Natural killer cell treated with Interleukin-12 subunit alpha and Interleukin-12 subunit beta and Interleukin-15 and Interleukin-18, amount 100 ng/mL, for 72 hours (primary cell): ENCODE measurements around the gene KRTAP10-7. TPM values are rescaled to one million over a fixed set of nuclear protein-coding genes. Genes with fewer than 3 reads are reported as not detected.

ENCODE experiments used
- ATAC-seq, 2 donors: fragments of 150-1000 bp; cut with Tn5 transposase in 1 of 2; sonication (Bioruptor Pico), chemical (Tn5 transposase) in 1 of 2; 2 replicates each; pipeline ENCODE4 v1.10.0; 2021
- DNase-seq: peaks from one replicate; pipeline ENCODE4 v3.0.0; 2022; ENCODE audit warnings: low spot score
- H3K27ac Mint-ChIP-seq, 2 donors: 1 replicate in 1 of 2; 2 replicates in 1 of 2; pipeline ENCODE4 v1.8.0; 2022; ENCODE audit warnings: mixed read lengths in 2 of 2, mild to moderate bottlenecking in 1 of 2, moderate library complexity in 1 of 2
- H3K27me3 Mint-ChIP-seq, 2 donors: 1 replicate in 1 of 2; 2 replicates in 1 of 2; pipeline ENCODE4 v1.8.0; 2022; ENCODE audit warnings: mixed read lengths in 2 of 2
- H3K36me3 Mint-ChIP-seq: one replicate; pipeline ENCODE4 v1.8.0; 2022; ENCODE audit warnings: mixed read lengths
- H3K4me1 Mint-ChIP-seq, 2 donors: 1 replicate in 1 of 2; 2 replicates in 1 of 2; pipeline ENCODE4 v1.8.0; 2022; ENCODE audit warnings: low read depth in 2 of 2, mixed read lengths in 2 of 2, mild to moderate bottlenecking in 1 of 2
- H3K4me3 Mint-ChIP-seq: one replicate; pipeline ENCODE4 v1.8.0; 2022; ENCODE audit warnings: mixed read lengths
- H3K9me3 Mint-ChIP-seq: 2 replicates; pipeline ENCODE4 v1.8.0; 2022; ENCODE audit warnings: mixed read lengths
- total RNA-seq, 2 donors: library from RNA; stranded (reverse); gene quantifications; one replicate each; pipeline ENCODE4 v1.2.3, GENCODE V29; 2022

Gene KRTAP10-7
- total RNA-seq, 2 donors from 2014 or later = not detected

DNA sequence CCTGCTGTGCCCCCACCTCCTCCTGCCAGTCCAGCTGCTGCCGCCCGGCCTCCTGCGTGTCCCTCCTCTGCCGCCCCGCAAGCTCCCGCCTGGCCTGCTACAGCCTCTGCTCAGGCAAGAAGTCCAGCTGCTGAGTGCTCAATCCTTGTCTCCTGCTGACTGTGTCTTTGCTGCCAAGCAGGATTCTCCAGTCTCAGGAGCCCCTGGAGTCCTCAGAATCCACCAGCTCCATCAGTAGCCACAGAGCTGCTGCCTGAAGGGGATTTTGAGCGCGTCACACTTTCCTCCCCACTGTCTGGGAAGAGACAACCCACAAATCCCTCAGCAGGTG lies 46.8 kb downstream of the KRTAP10-7 start:
- ATAC-seq (no peak), DNase-seq (peak; percentile 45)
- H3K36me3 Mint-ChIP-seq = peaks cover 16% of the 10 kb centered on the region
- peaks cover 0 to 4% of the 10 kb centered on the region in 2 donors for H3K27me3 Mint-ChIP-seq
- peaks cover 12% of the 10 kb centered on the region for H3K9me3 Mint-ChIP-seq
- H3K4me1 Mint-ChIP-seq = peaks cover 0 to 7% of the 10 kb centered on the region in 2 donors
- no peak overlapping the region for H3K27ac Mint-ChIP-seq
- H3K4me3 Mint-ChIP-seq = no peak overlapping the region

GRCh38 chr21:44648557-44649311 lies 48.3 kb downstream of the KRTAP10-7 start:
- ATAC-seq = no peak
- peaks cover 11% of the 10 kb centered on the region for H3K36me3 Mint-ChIP-seq
- no peak for DNase-seq
- no peak overlapping the region for H3K4me3 Mint-ChIP-seq
- no peak overlapping the region for H3K27ac Mint-ChIP-seq
- H3K9me3 Mint-ChIP-seq = peaks cover 6% of the 10 kb centered on the region
- peaks cover 0 to 4% of the 10 kb centered on the region in 2 donors for H3K4me1 Mint-ChIP-seq
- no peaks in the 10 kb centered on the region for H3K27me3 Mint-ChIP-seq

DNA sequence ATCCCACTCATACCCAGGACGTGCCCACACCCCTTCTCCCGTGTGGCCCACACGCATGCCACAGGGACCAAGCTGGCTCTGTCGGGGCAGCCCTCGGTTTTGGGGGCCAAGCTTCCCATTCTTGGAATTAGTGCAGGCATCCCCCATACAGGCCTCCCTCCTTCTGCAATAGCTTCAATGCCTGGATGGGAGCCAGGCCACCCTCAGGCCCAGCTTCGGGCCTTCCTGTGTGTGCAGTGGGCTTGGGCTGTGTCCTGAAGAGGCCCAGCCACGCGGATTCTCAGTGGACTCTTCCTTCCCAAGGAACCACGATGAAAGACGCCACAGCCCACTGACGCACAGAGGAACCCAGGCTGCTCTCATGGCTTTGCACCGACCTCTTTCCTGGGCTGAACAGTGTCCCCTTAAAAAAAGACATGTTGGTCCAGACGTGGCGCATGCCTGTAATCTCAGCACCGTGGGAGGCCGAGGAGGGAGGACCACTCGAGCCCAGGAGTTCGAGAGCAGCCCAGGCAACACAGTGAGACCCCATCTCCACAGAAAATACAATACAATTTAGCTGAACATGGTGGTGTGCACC lies 49.2 kb downstream of the KRTAP10-7 start:
- no peaks in the 10 kb centered on the region for H3K27me3 Mint-ChIP-seq
- H3K4me1 Mint-ChIP-seq = peaks cover 0 to 7% of the 10 kb centered on the region in 2 donors
- H3K36me3 Mint-ChIP-seq = peaks cover 5% of the 10 kb centered on the region
- DNase-seq = no peak
- no peak overlapping the region for H3K27ac Mint-ChIP-seq
- no peak overlapping the region for H3K4me3 Mint-ChIP-seq
- no peak for ATAC-seq
- H3K9me3 Mint-ChIP-seq = peaks cover 3% of the 10 kb centered on the region

- DNase-seq (no peak), ATAC-seq (no peak)
- H3K4me3 Mint-ChIP-seq = no peak overlapping the region
- peaks cover 0 to 9% of the 10 kb centered on the region in 2 donors for H3K4me1 Mint-ChIP-seq
- H3K27me3 Mint-ChIP-seq = no peaks in the 10 kb centered on the region
- H3K9me3 Mint-ChIP-seq = no peaks in the 10 kb centered on the region
- H3K36me3 Mint-ChIP-seq = no peaks in the 10 kb centered on the region
- H3K27ac Mint-ChIP-seq = no peak overlapping the region
These were observed 50.0 kb downstream of the KRTAP10-7 start for GRCh38 chr21:44650265-44650972.

DNA sequence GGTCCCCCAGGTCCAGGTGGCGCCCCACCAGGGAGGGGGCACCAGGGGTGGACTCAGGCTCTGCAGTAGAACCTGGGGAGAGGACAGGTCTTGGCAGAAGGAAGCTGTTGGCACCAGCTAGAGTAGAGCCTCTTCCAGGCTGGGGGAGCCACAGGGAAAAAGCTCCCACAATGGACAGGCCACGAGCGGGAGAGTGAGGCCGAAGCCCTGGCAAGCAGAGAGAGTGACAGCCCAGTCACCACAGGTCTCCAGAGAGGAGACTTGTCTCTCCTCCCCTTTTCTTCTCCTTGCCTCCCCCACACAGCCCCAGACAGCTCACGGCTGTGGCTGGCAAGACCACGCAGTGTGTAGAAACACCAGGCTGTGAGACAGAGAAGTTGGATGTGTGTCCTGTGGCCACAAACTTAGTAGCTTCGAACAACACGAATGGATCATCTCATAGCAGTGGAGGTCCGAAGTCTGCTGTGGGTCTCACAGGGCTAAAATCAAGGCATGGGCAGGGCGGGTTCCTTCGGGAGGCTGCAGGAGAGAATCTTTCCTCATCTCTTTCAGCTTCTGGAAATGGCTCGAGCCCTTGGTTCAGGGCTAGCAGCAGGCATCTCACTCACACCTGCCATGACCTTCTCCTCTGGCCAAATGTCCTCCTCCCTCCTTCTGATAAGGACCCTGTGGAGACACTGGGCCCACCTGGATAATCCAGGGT lies 50.7 kb downstream of the KRTAP10-7 start:
- H3K27ac Mint-ChIP-seq = no peak overlapping the region
- peaks cover 0 to 10% of the 10 kb centered on the region in 2 donors for H3K4me1 Mint-ChIP-seq
- ATAC-seq (no peak), DNase-seq (no peak)
- H3K36me3 Mint-ChIP-seq = peaks cover 3% of the 10 kb centered on the region
- no peaks in the 10 kb centered on the region for H3K27me3 Mint-ChIP-seq
- peaks cover 1% of the 10 kb centered on the region for H3K9me3 Mint-ChIP-seq
- H3K4me3 Mint-ChIP-seq = no peak overlapping the region

Other genes starting within 250 kb of the KRTAP10-7 start
- 10 to 100 TPM; 14.7 to 15.8 TPM for gene TRPM2, start 247.0 kb upstream of the KRTAP10-7 start, total RNA-seq
- gene LRRC3, start 145.1 kb upstream of the KRTAP10-7 start, total RNA-seq = under 1 TPM; 0.45 to 0.88 TPM
- not detected for gene KRTAP10-1, start 60.4 kb upstream of the KRTAP10-7 start, total RNA-seq
- not detected for gene KRTAP10-2, start 49.1 kb upstream of the KRTAP10-7 start, total RNA-seq
- not detected for gene KRTAP10-3, start 41.8 kb upstream of the KRTAP10-7 start, total RNA-seq
- not detected for gene KRTAP10-4, start 26.9 kb upstream of the KRTAP10-7 start, total RNA-seq
- not detected for gene KRTAP10-5, start 20.0 kb upstream of the KRTAP10-7 start, total RNA-seq
- not detected for gene KRTAP10-6, start 8.1 kb upstream of the KRTAP10-7 start, total RNA-seq
- gene KRTAP10-8, start 11.5 kb downstream of the KRTAP10-7 start, total RNA-seq = not detected
- not detected for gene KRTAP10-9, start 26.5 kb downstream of the KRTAP10-7 start, total RNA-seq
- not detected for gene KRTAP10-10, start 36.8 kb downstream of the KRTAP10-7 start, total RNA-seq
- not detected for gene KRTAP10-11, start 45.8 kb downstream of the KRTAP10-7 start, total RNA-seq
- not detected for gene KRTAP12-4, start 54.1 kb downstream of the KRTAP10-7 start, total RNA-seq
- not detected for gene KRTAP12-3, start 57.3 kb downstream of the KRTAP10-7 start, total RNA-seq
- not detected for gene KRTAP12-2, start 66.3 kb downstream of the KRTAP10-7 start, total RNA-seq
- not detected for gene KRTAP12-1, start 81.6 kb downstream of the KRTAP10-7 start, total RNA-seq
- gene KRTAP10-12, start 96.6 kb downstream of the KRTAP10-7 start, total RNA-seq = not detected
- not detected for gene TSPEAR, start 111.0 kb downstream of the KRTAP10-7 start, total RNA-seq
- gene UBE2G2, start 201.2 kb downstream of the KRTAP10-7 start, total RNA-seq = 100 to 1,000 TPM in 1 of 2 donors, 10 to 100 TPM in 1; 89.7 to 164 TPM
- gene SUMO3, start 217.5 kb downstream of the KRTAP10-7 start, total RNA-seq = 10 to 100 TPM; 50.1 to 53.9 TPM